HG03565 (cell line): ENCODE measurements around the gene RAB11FIP3.
"Not testable (repeated sequence)": the region's sequence is repeated elsewhere in the genome, so short reads cannot be mapped to it uniquely, and the experiment has no call there.

Experiments used
- ATAC-seq: cut with Tn5 transposase; IDR thresholded peaks from one replicate; pipeline ENCODE4 v1.9.1; 2021; ENCODE audit warnings: mild to moderate bottlenecking, moderate library complexity; ENCODE audit not compliant: unreplicated experiment

RAB11FIP3 gene, protein sequence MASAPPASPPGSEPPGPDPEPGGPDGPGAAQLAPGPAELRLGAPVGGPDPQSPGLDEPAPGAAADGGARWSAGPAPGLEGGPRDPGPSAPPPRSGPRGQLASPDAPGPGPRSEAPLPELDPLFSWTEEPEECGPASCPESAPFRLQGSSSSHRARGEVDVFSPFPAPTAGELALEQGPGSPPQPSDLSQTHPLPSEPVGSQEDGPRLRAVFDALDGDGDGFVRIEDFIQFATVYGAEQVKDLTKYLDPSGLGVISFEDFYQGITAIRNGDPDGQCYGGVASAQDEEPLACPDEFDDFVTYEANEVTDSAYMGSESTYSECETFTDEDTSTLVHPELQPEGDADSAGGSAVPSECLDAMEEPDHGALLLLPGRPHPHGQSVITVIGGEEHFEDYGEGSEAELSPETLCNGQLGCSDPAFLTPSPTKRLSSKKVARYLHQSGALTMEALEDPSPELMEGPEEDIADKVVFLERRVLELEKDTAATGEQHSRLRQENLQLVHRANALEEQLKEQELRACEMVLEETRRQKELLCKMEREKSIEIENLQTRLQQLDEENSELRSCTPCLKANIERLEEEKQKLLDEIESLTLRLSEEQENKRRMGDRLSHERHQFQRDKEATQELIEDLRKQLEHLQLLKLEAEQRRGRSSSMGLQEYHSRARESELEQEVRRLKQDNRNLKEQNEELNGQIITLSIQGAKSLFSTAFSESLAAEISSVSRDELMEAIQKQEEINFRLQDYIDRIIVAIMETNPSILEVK

GRCh38 chr16:425082-425718, at the start of gene RAB11FIP3:
Gene RAB11FIP3 (plus strand): TSS chr16:425649. CDS start chr16:426007, 358 bp downstream.
- peak; percentile 66 for ATAC-seq

DNA sequence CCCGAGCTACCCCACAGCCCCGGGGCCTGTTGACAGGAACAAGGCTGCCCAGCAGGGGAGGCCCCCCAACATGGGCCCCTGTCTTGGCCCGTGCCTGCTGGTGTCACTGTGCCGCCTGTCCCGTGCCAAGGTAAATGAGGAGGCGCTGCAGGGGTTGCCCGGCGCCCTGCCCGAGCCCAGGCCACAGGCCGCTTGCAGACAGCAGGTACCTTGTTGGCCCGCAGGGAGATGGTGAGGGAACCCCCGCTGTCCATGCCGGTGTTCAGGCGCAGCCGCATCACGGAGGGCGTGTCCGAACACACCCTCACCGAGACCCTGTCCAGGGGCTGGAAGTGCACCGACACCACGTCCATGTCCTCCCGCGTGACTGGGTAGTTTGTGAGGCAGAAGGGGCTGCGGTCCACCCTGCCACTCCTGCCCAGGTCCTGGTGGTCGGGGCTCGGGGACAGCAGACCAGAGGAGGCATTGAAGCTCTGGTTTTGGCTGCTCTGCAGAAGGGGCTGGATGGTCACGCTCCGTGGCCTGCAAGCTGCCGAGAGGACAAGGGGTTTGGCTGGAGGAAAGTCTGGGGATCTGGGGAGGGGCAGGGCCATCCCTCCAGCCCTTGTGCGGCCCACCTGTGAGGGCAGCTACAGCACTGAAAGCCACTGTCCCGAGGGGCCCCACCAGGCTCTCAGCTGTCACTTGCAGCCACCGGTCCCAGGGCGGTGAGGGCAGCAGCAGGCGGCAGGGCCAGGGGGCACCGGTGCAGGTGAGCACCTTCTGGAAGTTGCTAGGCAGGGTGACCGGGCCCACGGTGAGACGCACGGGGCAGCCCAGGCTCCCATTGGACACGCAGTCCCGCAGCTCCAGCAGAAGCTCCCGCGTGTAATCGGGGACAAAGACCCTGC, 49.3 kb upstream of the RAB11FIP3 start:
- ATAC-seq, result no peak

DNA sequence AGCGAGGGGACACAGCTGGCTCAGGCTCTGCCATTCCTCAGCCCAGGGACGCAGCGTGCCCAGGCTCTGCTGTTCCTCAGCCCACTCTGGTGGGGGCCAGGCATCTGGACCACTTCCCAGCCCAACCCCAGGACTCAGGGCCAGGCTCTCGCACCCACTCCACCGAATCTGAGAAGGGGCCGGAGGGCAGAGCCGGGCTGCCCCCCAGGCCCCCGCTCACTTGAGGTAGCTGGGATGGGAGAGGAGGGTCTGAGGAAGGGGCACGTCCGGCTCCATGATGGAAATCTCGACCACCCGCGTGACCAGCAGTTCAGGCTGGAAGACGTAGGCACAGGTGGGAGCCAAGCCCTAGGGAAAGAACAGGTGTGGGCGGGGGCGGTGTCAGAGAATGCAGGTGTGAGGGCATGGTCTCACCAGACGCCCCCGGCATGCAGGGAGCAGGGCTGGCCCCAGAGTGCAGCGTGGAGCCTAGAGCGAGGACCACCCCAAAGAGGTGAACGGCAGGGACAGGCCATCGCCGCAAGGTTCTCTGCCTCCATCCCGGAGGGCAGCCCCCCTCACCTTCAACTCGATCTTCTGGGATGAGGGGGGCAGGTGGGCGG, 48.5 kb upstream of the RAB11FIP3 start:
- ATAC-seq, result no peak

DNA sequence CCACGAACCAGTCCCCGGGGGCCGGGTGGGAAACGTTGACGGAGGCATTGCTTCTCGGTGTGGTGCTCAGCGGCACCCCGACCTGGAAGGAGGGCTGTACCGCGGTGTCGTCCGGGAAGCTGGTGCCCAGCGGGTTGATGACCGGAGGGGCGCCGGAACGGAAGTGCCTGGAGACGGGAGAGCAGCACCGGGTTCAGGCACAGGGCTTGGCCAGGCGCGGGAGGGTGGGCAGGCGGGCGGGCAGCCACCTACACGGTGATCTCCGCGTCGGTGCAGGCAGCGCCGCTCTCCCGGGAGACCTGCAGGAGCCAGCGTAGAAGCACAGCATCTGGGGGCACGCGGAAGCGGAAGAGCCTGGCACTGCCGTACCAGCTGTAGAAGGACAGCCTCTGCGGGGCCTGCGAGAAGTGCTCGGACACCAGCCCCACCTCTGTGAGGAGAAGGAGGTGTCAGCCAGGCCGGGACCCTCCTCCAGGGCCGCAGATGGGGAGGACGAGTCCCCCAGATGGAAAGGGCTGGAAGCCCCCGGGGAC, 48.0 kb upstream of the RAB11FIP3 start:
- no peak for ATAC-seq

DNA sequence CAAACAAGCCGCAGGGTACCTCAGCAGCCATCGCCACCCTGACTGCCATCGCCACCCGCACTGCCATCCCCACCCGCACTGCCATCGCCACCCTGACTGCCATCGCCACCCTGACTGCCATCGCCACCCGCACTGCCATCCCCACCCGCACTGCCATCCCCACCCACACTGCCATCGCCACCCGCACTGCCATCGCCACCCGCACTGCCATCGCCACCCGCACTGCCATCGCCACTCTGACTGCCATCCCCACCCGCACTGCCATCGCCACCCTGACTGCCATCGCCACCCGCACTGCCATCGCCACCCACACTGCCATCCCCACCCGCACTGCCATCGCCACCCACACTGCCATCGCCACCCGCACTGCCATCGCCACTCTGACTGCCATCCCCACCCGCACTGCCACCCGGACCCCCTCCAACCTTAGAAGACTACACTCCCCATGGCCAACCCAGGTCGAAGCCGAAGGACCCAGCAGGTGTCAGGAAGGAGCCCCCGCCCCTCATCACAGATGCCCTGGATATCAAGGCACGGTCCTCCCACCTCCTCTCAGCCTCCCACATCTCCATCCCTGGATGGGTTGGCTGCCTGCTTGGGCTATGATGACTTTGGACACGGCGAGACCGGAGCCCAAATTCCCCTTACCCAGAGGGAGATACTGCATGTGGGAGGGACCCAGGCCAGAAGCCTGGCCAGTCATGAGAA, 47.2 kb upstream of the RAB11FIP3 start:
- not testable (repeated sequence) for ATAC-seq

GRCh38 chr16:378821-379182, 46.6 kb upstream of the RAB11FIP3 start:
- no peak for ATAC-seq

DNA sequence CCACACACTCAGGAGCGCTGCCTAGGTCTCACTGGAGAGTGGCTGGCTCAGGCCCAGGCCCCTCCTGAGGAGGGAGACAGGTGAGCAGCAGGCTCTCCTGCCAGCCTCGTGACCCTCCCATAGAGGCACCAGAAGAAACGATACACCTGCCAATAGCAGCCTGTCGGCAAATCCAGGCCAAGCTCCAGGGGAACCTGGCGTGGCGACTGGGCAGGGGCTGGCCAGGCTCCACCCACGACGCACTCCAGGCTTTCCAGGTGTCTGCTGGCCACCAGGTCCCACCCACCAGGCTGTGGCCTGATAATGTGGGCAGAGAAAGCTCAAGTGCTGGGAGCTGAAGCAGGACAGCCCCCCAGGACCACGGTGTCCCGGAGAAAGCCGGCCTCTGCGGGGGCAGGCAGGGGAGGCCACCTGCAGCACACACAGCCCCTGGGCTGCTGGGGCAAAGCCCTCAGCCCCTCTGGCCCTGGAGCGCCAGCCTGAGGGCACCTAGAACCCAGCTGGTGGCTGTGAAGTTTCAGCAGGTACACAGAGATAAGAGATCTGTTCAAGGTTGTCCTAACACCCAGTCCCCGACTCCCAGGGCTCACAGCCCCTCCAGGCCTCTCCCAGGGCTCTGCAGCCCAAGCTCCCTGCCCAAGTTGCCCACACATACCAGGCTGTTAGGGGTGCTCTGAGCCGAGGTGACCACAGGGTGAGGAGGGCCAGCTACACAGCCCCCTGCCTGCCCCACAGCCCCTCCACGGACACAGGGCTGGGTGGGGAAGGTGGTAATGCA, 46.1 kb upstream of the RAB11FIP3 start:
- ATAC-seq, result no peak

DNA sequence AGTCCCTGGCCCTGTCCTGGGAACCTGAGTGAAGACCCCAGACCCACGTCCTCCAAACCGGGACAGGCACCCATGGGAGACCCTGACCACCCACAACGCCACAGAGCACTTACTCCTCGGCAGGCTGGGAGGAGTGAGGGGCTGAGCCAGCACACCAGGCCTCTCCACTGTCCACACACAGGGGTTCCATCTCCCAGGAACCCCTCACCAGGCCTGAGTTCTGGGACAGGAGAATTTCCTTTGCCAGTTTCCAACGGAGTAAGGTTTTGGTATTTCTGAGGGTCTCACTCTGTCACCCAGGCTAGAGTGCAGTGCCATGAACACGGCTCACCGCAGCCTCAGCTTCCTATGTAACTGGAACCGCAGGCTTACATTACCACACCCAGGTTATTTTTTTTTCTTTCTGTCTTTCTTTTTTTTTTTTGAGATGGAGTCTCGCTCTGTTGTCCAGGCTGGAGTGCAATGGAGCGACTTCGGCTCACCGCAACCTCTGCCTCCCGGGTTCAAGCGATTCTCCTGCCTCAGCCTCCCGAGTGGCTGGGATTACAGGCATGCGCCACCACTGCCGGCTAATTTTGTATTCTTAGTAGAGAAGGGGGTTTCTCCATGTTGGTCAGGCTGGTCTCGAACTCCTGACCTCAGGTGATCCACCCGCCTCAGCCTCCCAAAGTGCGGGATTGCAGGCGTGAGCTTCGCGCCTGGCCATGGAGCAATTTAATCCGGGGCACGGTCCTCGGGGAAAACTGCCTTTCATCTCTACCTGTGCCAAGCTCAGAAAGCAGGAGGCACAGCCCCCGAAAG, 45.3 kb upstream of the RAB11FIP3 start:
- ATAC-seq, result no peak

DNA sequence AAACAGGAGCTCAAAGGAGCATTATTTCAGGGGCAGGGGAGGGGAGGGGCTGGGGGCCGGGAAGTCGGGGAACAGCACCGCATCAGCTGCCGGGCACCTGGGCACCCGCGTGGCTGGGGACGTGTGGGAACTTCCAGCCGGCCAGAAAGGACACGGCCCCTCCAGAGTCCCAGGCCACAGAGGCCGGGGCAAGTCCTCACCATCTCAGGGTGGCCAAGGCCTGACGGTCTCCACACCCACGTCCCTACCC, 44.8 kb upstream of the RAB11FIP3 start:
- no peak for ATAC-seq

GRCh38 chr16:381012-381788, 44.2 kb upstream of the RAB11FIP3 start:
- no peak for ATAC-seq

GRCh38 chr16:381789-382717, 43.4 kb upstream of the RAB11FIP3 start, which contains the start of gene PGAP6:
Gene PGAP6 (minus strand): TSS chr16:381978. CDS start chr16:381821, 157 bp downstream.
- no peak for ATAC-seq

DNA sequence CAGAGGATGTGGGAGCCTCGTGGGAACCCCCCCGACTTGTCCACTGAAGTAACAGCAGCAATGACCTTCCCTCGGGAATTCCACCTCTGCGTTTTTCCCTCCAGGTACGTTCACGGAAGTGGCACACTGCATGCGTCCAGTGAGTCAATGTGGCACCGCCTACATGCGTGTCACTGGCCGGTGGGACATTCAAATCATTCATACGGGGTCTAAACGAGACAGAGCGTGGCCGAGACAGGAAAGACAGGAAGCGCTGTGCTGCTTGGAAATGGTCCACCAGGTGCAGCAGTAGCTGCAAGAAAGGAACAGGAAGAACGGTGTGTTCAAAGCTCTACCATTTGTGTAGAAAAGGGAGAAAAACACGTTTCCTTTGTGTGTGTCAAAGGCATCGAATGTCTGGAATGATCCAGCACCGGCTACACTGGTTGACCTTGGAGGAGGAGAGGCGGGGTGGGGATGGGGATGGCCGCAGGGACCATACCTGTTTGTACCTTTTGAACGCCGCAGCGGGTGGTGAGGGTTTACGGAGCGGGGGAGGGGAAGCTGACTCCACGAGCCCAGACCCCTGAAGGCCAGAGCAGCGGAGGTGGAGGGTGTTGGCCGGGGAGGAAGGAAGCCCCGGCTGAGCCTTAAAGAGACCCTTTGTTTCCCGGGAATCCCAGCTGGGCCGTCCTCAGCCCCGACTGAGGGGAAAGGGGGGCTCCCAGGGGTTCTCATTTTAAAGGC, 42.0 kb upstream of the RAB11FIP3 start:
- no peak for ATAC-seq

DNA sequence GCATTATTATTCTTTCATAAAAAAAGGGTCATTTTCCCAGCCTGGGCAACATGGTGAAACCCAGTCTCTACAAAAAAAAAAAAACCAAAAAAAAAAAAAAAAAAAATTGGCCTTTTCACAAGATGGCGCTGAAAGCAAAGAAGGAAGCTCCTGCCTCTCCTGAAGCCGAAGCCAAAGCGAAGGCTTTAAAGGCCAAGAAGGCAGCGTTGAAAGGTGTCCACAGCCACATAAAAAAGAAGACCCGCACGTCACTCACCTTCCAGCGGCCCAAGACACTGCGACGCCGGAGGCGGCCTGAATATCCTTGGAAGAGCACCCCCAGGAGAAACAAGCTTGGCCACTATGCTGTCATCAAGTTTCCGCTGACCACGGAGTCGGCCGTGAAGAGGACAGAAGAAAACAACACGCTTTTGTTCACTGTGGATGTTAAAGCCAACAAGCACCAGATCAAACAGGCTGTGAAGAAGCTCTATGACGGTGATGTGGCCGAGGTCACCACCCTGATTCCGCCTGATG, 38.8 kb upstream of the RAB11FIP3 start:
- ATAC-seq, result no peak

DNA sequence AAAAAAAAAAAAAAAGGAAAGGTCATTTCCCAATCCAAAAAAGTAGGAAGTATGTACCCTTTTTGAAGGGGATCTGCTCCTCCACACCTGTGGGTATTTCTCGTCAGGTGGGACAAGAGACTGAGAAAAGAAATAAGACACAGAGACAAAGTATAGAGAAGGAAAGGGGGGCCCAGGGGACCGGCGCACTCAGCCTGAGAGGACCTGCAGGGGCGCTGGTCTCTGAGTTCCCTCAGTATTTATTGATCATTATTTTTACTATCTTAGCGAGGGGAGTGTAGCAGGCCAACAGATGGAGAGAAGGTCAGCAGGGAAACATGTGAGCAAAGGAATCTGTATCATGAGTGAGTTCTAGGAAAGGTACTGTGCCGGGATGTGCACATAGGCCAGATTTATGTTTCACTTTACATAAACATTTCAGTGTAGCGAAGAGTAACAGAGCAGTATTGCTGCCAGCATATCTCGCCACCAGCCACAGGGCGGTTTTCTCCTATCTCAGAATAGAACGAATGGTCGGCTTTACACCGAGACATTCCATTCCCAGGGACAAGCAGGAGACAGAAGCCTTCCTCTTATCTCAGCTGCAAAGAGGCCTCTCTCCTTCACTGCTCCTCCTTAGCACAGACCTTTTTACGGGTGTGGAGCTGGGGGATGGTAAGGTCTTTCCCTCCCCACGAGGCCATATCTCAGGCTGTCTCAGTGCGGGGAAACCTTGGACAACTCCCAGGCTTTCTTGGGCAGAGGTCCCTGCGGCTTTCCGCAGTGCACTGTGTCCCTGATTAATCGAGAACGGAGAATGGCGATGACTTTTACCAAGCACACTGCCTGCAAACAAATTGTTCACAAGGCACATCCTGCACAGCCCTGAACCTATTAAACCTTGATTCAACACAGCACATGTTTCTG, 37.4 kb upstream of the RAB11FIP3 start:
- ATAC-seq, result not testable (repeated sequence)
